ENCODE measurements around the gene AUH. TPM values are rescaled to one million over a fixed set of nuclear protein-coding genes. Genes with fewer than 3 reads are reported as not detected.

Gene AUH
- total RNA-seq, 4 donors from 2014 or later, result 17.1 to 28.2 (median 20.8) TPM

GRCh38 chr9:91333551-91333950 is 28.2 kb downstream of the AUH start:
- no peak for ATAC-seq
- no peaks in the 10 kb centered on the region for H3K9me3 ChIP-seq
- H3K36me3 ChIP-seq, result no peaks in the 10 kb centered on the region
- no peak overlapping the region for H3K4me3 ChIP-seq
- no peak for DNase-seq
- TF ChIP-seq, protein P1, sequence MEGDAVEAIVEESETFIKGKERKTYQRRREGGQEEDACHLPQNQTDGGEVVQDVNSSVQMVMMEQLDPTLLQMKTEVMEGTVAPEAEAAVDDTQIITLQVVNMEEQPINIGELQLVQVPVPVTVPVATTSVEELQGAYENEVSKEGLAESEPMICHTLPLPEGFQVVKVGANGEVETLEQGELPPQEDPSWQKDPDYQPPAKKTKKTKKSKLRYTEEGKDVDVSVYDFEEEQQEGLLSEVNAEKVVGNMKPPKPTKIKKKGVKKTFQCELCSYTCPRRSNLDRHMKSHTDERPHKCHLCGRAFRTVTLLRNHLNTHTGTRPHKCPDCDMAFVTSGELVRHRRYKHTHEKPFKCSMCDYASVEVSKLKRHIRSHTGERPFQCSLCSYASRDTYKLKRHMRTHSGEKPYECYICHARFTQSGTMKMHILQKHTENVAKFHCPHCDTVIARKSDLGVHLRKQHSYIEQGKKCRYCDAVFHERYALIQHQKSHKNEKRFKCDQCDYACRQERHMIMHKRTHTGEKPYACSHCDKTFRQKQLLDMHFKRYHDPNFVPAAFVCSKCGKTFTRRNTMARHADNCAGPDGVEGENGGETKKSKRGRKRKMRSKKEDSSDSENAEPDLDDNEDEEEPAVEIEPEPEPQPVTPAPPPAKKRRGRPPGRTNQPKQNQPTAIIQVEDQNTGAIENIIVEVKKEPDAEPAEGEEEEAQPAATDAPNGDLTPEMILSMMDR (IDR thresholded peaks at IDR 0.05 in 4 of 5, conservative IDR thresholded peaks at IDR 0.05 in 1 of 5), result no peak
- TF ChIP-seq POLR2A (IDR thresholded peaks at IDR 0.05), result no peak
- no peak overlapping the region for H3K27ac ChIP-seq
- in situ Hi-C loops (cut with MboI; ENCODE audit: low sequenced_read_pairs in 4 of 4), result no loop called here
- H3K4me1 ChIP-seq, result no peaks in the 10 kb centered on the region
- intact Hi-C loops (cut with DNase I; ENCODE audit: low total_unique reads), result no loop called here
- H3K27me3 ChIP-seq, result no peaks in the 10 kb centered on the region

- in situ Hi-C loops (cut with MboI; ENCODE audit: low sequenced_read_pairs in 4 of 4), result no loop called here
- H3K27ac ChIP-seq, result no peak overlapping the region
Measured at GRCh38 chr9:91332546-91333231, 29.0 kb downstream of the AUH start.

GRCh38 chr9:91331849-91332248 is 29.9 kb downstream of the AUH start:
- H3K4me1 ChIP-seq, result no peaks in the 10 kb centered on the region
- no peaks in the 10 kb centered on the region for H3K9me3 ChIP-seq
- H3K27me3 ChIP-seq, result no peaks in the 10 kb centered on the region
- no peak overlapping the region for H3K4me3 ChIP-seq
- in situ Hi-C loops (cut with MboI; ENCODE audit: low sequenced_read_pairs in 4 of 4) (no loop called here), intact Hi-C loops (cut with DNase I; ENCODE audit: low total_unique reads) (no loop called here)
- TF ChIP-seq, protein P1 (IDR thresholded peaks at IDR 0.05 in 4 of 5, conservative IDR thresholded peaks at IDR 0.05 in 1 of 5), result no peak
- TF ChIP-seq POLR2A (IDR thresholded peaks at IDR 0.05), result no peak
- H3K36me3 ChIP-seq, result peaks cover 0 to 13% of the 10 kb centered on the region in 2 donors
- DNase-seq (no peak), ATAC-seq (no peak)
- no peak overlapping the region for H3K27ac ChIP-seq

More at GRCh38 chr9:91332546-91333231, 29.0 kb downstream of the AUH start:
- DNase-seq, result no peak
- Histone ChIP-seq H3K27me3 (no peaks in the 10 kb centered on the region), H3K9me3 (no peaks in the 10 kb centered on the region), H3K4me3 (no peak overlapping the region), H3K4me1 (no peaks in the 10 kb centered on the region), H3K36me3 (peaks cover 0 to 4% of the 10 kb centered on the region in 2 donors)
- ATAC-seq, result no peak
- TF ChIP-seq POLR2A (IDR thresholded peaks at IDR 0.05), result no peak
- TF ChIP-seq, protein P1 (IDR thresholded peaks at IDR 0.05 in 4 of 5, conservative IDR thresholded peaks at IDR 0.05 in 1 of 5), result no peak
- intact Hi-C loops (cut with DNase I; ENCODE audit: low total_unique reads), result no loop called here

GRCh38 chr9:91328186-91328585 is 33.5 kb downstream of the AUH start:
- Histone ChIP-seq H3K4me1 (no peaks in the 10 kb centered on the region), H3K4me3 (no peak overlapping the region), H3K27me3 (no peaks in the 10 kb centered on the region), H3K9me3 (no peaks in the 10 kb centered on the region), H3K27ac (no peak overlapping the region), H3K36me3 (peaks cover 0 to 14% of the 10 kb centered on the region in 2 donors)
- DNase-seq, result no peak
- no peak for ATAC-seq
- intact Hi-C loops (cut with DNase I; ENCODE audit: low total_unique reads) (no loop called here), in situ Hi-C loops (cut with MboI; ENCODE audit: low sequenced_read_pairs in 4 of 4) (no loop called here)
- TF ChIP-seq POLR2A (IDR thresholded peaks at IDR 0.05), result no peak

DNA sequence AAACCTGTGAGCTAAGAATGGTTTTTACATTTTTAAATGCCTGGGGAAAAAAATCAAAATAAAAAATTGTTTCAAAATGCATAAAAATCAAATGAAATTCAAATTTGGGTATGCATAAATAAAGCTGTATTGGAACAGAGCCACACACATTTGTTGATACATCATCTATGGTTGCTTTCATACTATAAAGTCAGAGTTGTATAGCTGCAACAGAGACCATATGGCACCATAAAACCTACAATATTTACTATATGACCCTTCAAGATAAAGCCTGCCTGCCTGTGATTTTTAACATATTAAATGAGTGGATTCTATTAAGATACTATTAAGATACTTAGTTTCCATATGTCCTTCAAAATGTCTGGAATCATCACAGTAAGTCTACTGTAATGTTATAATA is 40.0 kb downstream of the AUH start:
- H3K27me3 ChIP-seq, result no peaks in the 10 kb centered on the region
- no peak for DNase-seq
- TF ChIP-seq POLR2A (IDR thresholded peaks at IDR 0.05), result no peak
- TF ChIP-seq, protein P1 (IDR thresholded peaks at IDR 0.05 in 4 of 5, conservative IDR thresholded peaks at IDR 0.05 in 1 of 5), result no peak
- no peaks in the 10 kb centered on the region for H3K36me3 ChIP-seq
- ATAC-seq, result no peak
- no peaks in the 10 kb centered on the region for H3K9me3 ChIP-seq
- H3K4me1 ChIP-seq, result no peaks in the 10 kb centered on the region
- intact Hi-C loops (cut with DNase I; ENCODE audit: low total_unique reads) (no loop called here), in situ Hi-C loops (cut with MboI; ENCODE audit: low sequenced_read_pairs in 4 of 4) (no loop called here)
- H3K4me3 ChIP-seq, result no peak overlapping the region
- no peak overlapping the region for H3K27ac ChIP-seq
